Smooth muscle cell (in vitro differentiated cells): Measurements from ENCODE around the gene MYCBPAP. TPM values are rescaled to one million over a fixed set of nuclear protein-coding genes. Genes with fewer than 3 reads are reported as not detected.

Source experiments
- DNase-seq: peaks from one replicate; lab custom pipeline; 2025; ENCODE audit not compliant: unreplicated experiment; lab: John Stamatoyannopoulos, UW
- H2AFZ ChIP-seq: fragments of 200-600 bp; sonication (generic); 2 replicates; pipeline ENCODE4 v1.6.0; 2016; ENCODE audit warnings: antibody characterized with exemption, low read depth, mild to moderate bottlenecking
- H3F3A ChIP-seq: fragments of 200-600 bp; sonication (generic); 2 replicates; pipeline ENCODE4 v1.6.0; 2017; ENCODE audit warnings: antibody characterized with exemption, low read depth
- H3K27ac ChIP-seq: fragments of 200-600 bp; sonication (generic); 2 replicates; pipeline ENCODE4 v1.5.1; 2016; ENCODE audit warnings: low read depth, mild to moderate bottlenecking
- H3K27me3 ChIP-seq: fragments of 200-600 bp; sonication (generic); 2 replicates; pipeline ENCODE4 v1.6.1; 2016; ENCODE audit warnings: low read depth, mild to moderate bottlenecking
- H3K36me3 ChIP-seq: fragments of 200-600 bp; sonication (generic); 2 replicates; pipeline ENCODE4 v1.5.1; 2016; ENCODE audit warnings: low read depth
- H3K4me1 ChIP-seq: fragments of 200-600 bp; sonication (generic); 2 replicates; pipeline ENCODE4 v1.5.1; 2016; ENCODE audit warnings: low read depth
- H3K4me2 ChIP-seq: fragments of 200-600 bp; sonication (generic); 2 replicates; pipeline ENCODE4 v1.6.0; 2016; ENCODE audit warnings: mild to moderate bottlenecking
- H3K4me3 ChIP-seq: fragments of 200-600 bp; sonication (generic); 2 replicates; pipeline ENCODE4 v1.5.1; 2016; ENCODE audit warnings: mild to moderate bottlenecking
- H3K79me2 ChIP-seq: fragments of 200-600 bp; sonication (generic); 2 replicates; pipeline ENCODE4 v1.6.0; 2016; ENCODE audit warnings: low read depth, mild to moderate bottlenecking
- H3K9ac ChIP-seq: fragments of 200-600 bp; sonication (generic); 2 replicates; pipeline ENCODE4 v1.6.0; 2016; ENCODE audit warnings: low read depth
- H3K9me3 ChIP-seq: fragments of 200-600 bp; sonication (generic); replicated peaks from 2 replicates; pipeline ENCODE4 v1.5.1; 2016; ENCODE audit warnings: low read depth
- H4K20me1 ChIP-seq: fragments of 200-600 bp; sonication (generic); 2 replicates; pipeline ENCODE4 v1.6.0; 2016; ENCODE audit warnings: low read depth
- WGBS: methylation state at CpG from one replicate; pipeline ENCODE4 v1.1.7; 2016; ENCODE audit warnings: low lambda C conversion rate; 5-methylcytosine and 5-hydroxymethylcytosine counted together
- polyA plus RNA-seq: library from polyadenylated mRNA; unstranded; fragments of >200 nt; fragmentation: Nextera tagmentation; extraction: Ambion mirVana; gene quantifications from 2 replicates; pipeline ENCODE4 v1.2.1, GENCODE V29; 2016
- total RNA-seq: library from RNA; depleted of rRNA; stranded (reverse); fragments of >200 nt; gene quantifications from 2 replicates; pipeline ENCODE4 v1.2.3, GENCODE V29; 2014
- TF ChIP-seq, protein P1 (sequence below): fragments of 200-600 bp; sonication (generic); IDR thresholded peaks from 2 replicates; pipeline ENCODE4 v1.5.1; 2017; ENCODE audit warnings: borderline replicate concordance, mild to moderate bottlenecking, antibody characterized with exemption; ENCODE audit not compliant: insufficient read depth, poor library complexity, severe bottlenecking

The MYCBPAP gene
- total and polyA plus RNA-seq, 2 experiments from 2014 or later, result 0.90 to 0.97 TPM

GRCh38 chr17:50484386-50485155 is 23.7 kb upstream of the MYCBPAP start:
- Histone ChIP-seq H3K79me2 (peaks cover 14% of the 10 kb centered on the region), H2AFZ (no peak overlapping the region), H3K9me3 (no peaks in the 10 kb centered on the region), H3K4me2 (no peak overlapping the region), H3K4me3 (no peak overlapping the region), H4K20me1 (peaks cover 11% of the 10 kb centered on the region), H3F3A (no peaks in the 10 kb centered on the region), H3K9ac (no peak overlapping the region), H3K4me1 (no peaks in the 10 kb centered on the region), H3K36me3 (no peaks in the 10 kb centered on the region), H3K27me3 (no peaks in the 10 kb centered on the region), H3K27ac (no peak overlapping the region)
- WGBS, result 95% methylated on average over 11 of the region's 11 CpGs
- no peak for DNase-seq
- TF ChIP-seq, protein P1, sequence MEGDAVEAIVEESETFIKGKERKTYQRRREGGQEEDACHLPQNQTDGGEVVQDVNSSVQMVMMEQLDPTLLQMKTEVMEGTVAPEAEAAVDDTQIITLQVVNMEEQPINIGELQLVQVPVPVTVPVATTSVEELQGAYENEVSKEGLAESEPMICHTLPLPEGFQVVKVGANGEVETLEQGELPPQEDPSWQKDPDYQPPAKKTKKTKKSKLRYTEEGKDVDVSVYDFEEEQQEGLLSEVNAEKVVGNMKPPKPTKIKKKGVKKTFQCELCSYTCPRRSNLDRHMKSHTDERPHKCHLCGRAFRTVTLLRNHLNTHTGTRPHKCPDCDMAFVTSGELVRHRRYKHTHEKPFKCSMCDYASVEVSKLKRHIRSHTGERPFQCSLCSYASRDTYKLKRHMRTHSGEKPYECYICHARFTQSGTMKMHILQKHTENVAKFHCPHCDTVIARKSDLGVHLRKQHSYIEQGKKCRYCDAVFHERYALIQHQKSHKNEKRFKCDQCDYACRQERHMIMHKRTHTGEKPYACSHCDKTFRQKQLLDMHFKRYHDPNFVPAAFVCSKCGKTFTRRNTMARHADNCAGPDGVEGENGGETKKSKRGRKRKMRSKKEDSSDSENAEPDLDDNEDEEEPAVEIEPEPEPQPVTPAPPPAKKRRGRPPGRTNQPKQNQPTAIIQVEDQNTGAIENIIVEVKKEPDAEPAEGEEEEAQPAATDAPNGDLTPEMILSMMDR, result no peak

- H3K4me3 ChIP-seq, result no peak overlapping the region
- H3K27ac ChIP-seq, result no peak overlapping the region
Measured at GRCh38 chr17:50487213-50488096, 20.8 kb upstream of the MYCBPAP start.

DNA sequence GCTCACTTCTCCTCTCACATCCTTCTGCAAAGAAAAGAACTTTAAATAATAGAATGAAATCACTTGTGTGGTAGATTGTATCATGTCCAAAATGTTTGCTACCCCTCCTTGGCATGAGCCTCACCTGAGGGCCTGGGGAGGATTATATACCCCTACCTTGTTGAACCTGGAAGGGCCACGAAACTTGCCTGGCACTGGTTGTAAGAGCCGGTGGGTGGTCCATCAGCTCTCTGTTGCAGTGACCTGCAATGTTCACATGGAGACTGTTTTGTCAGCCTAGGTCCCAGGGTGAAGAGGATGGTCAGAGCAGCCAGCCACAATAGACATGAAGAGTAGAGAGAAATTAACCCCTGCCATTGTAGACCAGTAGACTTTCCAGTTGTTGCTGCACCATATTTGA is 19.4 kb upstream of the MYCBPAP start:
- no peaks in the 10 kb centered on the region for H4K20me1 ChIP-seq
- no peaks in the 10 kb centered on the region for H3F3A ChIP-seq
- no peak overlapping the region for H3K4me3 ChIP-seq
- H3K9ac ChIP-seq, result no peak overlapping the region
- no peak for DNase-seq
- no peaks in the 10 kb centered on the region for H3K79me2 ChIP-seq
- no peak overlapping the region for H3K4me2 ChIP-seq
- WGBS, result 100% methylated on average over 2 of the region's 2 CpGs
- H3K27ac ChIP-seq, result no peak overlapping the region
- no peaks in the 10 kb centered on the region for H3K36me3 ChIP-seq
- H2AFZ ChIP-seq, result no peak overlapping the region
- H3K4me1 ChIP-seq, result no peaks in the 10 kb centered on the region
- TF ChIP-seq, protein P1, result no peak
- H3K9me3 ChIP-seq, result no peaks in the 10 kb centered on the region
- H3K27me3 ChIP-seq, result no peaks in the 10 kb centered on the region

More at GRCh38 chr17:50487213-50488096, 20.8 kb upstream of the MYCBPAP start:
- Histone ChIP-seq H2AFZ (no peak overlapping the region), H3F3A (no peaks in the 10 kb centered on the region), H3K36me3 (no peaks in the 10 kb centered on the region), H3K9ac (no peak overlapping the region), H3K79me2 (no peaks in the 10 kb centered on the region), H3K9me3 (no peaks in the 10 kb centered on the region), H3K27me3 (no peaks in the 10 kb centered on the region), H3K4me2 (no peak overlapping the region), H4K20me1 (no peaks in the 10 kb centered on the region), H3K4me1 (no peaks in the 10 kb centered on the region)
- TF ChIP-seq, protein P1, result no peak
- WGBS, result 90% methylated on average over 17 of the region's 17 CpGs
- no peak for DNase-seq
